H9 (cell line): Measurements from ENCODE around the gene RASA2. TPM values are rescaled to one million over a fixed set of nuclear protein-coding genes. Genes with fewer than 3 reads are reported as not detected.

Experiments used
- DNase-seq: peaks from one replicate; pipeline ENCODE4 v3.0.0-alpha.2; 2017
- H2AFZ ChIP-seq: one replicate; pipeline ENCODE4 v1.6.1; 2013; ENCODE audit warnings: mild to moderate bottlenecking, low read length, control low read depth, moderate library complexity
- H2AK5ac ChIP-seq: 2 replicates; pipeline ENCODE4 v1.6.1; 2013; ENCODE audit warnings: low read length, control low read depth, mixed read lengths; ENCODE audit not compliant: insufficient read length
- H2BK120ac ChIP-seq: one replicate; pipeline ENCODE4 v1.6.1; 2013; ENCODE audit warnings: low read depth, mild to moderate bottlenecking, low read length, control low read depth, inconsistent platforms; ENCODE audit not compliant: poor library complexity, severe bottlenecking
- H2BK12ac ChIP-seq: 2 replicates; pipeline ENCODE4 v1.6.1; 2013; ENCODE audit warnings: low read length, control low read depth, mixed read lengths, low read depth; ENCODE audit not compliant: insufficient read length
- H2BK15ac ChIP-seq: 2 replicates; pipeline ENCODE4 v1.6.1; 2013; ENCODE audit warnings: low read depth, low read length, control low read depth
- H2BK20ac ChIP-seq: one replicate; pipeline ENCODE4 v1.6.1; 2013; ENCODE audit warnings: low read depth, mild to moderate bottlenecking, low read length, control low read depth, inconsistent platforms; ENCODE audit not compliant: poor library complexity, severe bottlenecking
- H2BK5ac ChIP-seq: 2 replicates; pipeline ENCODE4 v1.6.1; 2013; ENCODE audit warnings: low read length, control low read depth, mixed read lengths; ENCODE audit not compliant: insufficient read length
- H3K14ac ChIP-seq: 2 replicates; pipeline ENCODE4 v1.6.1; 2013; ENCODE audit warnings: low read length, control low read depth; ENCODE audit not compliant: insufficient read depth
- H3K18ac ChIP-seq: 2 replicates; pipeline ENCODE4 v1.6.1; 2013; ENCODE audit warnings: low read depth, mild to moderate bottlenecking, mixed read lengths, low read length, control low read depth; ENCODE audit not compliant: insufficient read length
- H3K23ac ChIP-seq: 2 replicates; pipeline ENCODE4 v1.6.1; 2013; ENCODE audit warnings: low read length, control low read depth, mixed read lengths, low read depth; ENCODE audit not compliant: insufficient read length
- H3K23me2 ChIP-seq: 2 replicates; pipeline ENCODE4 v1.6.1; 2013; ENCODE audit warnings: low read depth, mild to moderate bottlenecking, mixed read lengths, low read length, control low read depth; ENCODE audit not compliant: insufficient read length, poor library complexity, severe bottlenecking
- H3K27ac ChIP-seq: 2 replicates; pipeline ENCODE4 v1.5.1; 2013; ENCODE audit warnings: low read length, control low read depth, mixed read lengths, low read depth; ENCODE audit not compliant: insufficient read length
- H3K27me3 ChIP-seq: 2 replicates; pipeline ENCODE4 v1.6.1; 2013; ENCODE audit warnings: low read length, control low read depth, inconsistent platforms; ENCODE audit not compliant: insufficient read depth
- H3K4ac ChIP-seq: 2 replicates; pipeline ENCODE4 v1.6.1; 2013; ENCODE audit warnings: low read depth, mild to moderate bottlenecking, control low read depth, inconsistent platforms, low read length, moderate library complexity
- H3K4me1 ChIP-seq: 2 replicates; pipeline ENCODE4 v1.6.1; 2013; ENCODE audit warnings: low read length, control low read depth, inconsistent platforms; ENCODE audit not compliant: insufficient read depth
- H3K4me2 ChIP-seq: 2 replicates; pipeline ENCODE4 v1.6.1; 2013; ENCODE audit warnings: low read length, control low read depth, mixed read lengths; ENCODE audit not compliant: insufficient read length, insufficient read depth
- H3K56ac ChIP-seq: 2 replicates; pipeline ENCODE4 v1.6.1; 2013; ENCODE audit warnings: low read depth, mild to moderate bottlenecking, mixed read lengths, low read length, control low read depth; ENCODE audit not compliant: insufficient read length
- H3K79me1 ChIP-seq: 2 replicates; pipeline ENCODE4 v1.6.1; 2013; ENCODE audit warnings: low read depth, mild to moderate bottlenecking, moderate library complexity, low read length, control low read depth, inconsistent platforms; ENCODE audit not compliant: insufficient read depth, poor library complexity, severe bottlenecking
- H3K79me2 ChIP-seq: 2 replicates; pipeline ENCODE4 v1.6.1; 2013; ENCODE audit warnings: low read length, control low read depth, inconsistent platforms; ENCODE audit not compliant: insufficient read depth
- H3K9ac ChIP-seq: 2 replicates; pipeline ENCODE4 v1.6.1; 2013; ENCODE audit warnings: low read length, control low read depth, mixed read lengths; ENCODE audit not compliant: insufficient read length; ENCODE audit errors: extremely low read depth
- H3K9me3 ChIP-seq: one replicate; pipeline ENCODE4 v1.6.1; 2013; ENCODE audit warnings: low read depth, low read length, inconsistent platforms; ENCODE audit not compliant: control insufficient read depth
- H3T11ph ChIP-seq: one replicate; pipeline ENCODE4 v1.6.1; 2013; ENCODE audit warnings: mild to moderate bottlenecking, low read length, control low read depth, inconsistent platforms
- H4K20me1 ChIP-seq: one replicate; pipeline ENCODE4 v1.6.1; 2013; ENCODE audit not compliant: control insufficient read depth, insufficient read length, insufficient read depth
- H4K5ac ChIP-seq: 2 replicates; pipeline ENCODE4 v1.6.1; 2013; ENCODE audit warnings: low read depth, mild to moderate bottlenecking, mixed read lengths, low read length, control low read depth; ENCODE audit not compliant: insufficient read length
- H4K8ac ChIP-seq: replicated peaks from 2 replicates; pipeline ENCODE4 v1.6.1; 2013; ENCODE audit warnings: low read length, control low read depth, mixed read lengths, low read depth; ENCODE audit not compliant: insufficient read length
- H4K91ac ChIP-seq: 2 replicates; pipeline ENCODE4 v1.6.1; 2013; ENCODE audit warnings: low read depth, mild to moderate bottlenecking, moderate library complexity, mixed read lengths, low read length, control low read depth; ENCODE audit not compliant: insufficient read length
- H3K27ac Mint-ChIP-seq, 3 experiments: 2 replicates in 2 of 3; 3 replicates in 1 of 3; pipeline ENCODE4 v1.8.0; 2020 to 2021; ENCODE audit warnings: mixed read lengths in 3 of 3, mild to moderate bottlenecking in 1 of 3, moderate library complexity in 1 of 3
- H3K27me3 Mint-ChIP-seq: 2 replicates; pipeline ENCODE4 v1.8.0; 2021; ENCODE audit warnings: low read depth, mild to moderate bottlenecking, moderate library complexity, mixed read lengths
- H3K36me3 Mint-ChIP-seq, 3 experiments: 2 replicates in 2 of 3; 3 replicates in 1 of 3; pipeline ENCODE4 v1.8.0; 2020 to 2021; ENCODE audit warnings: low read depth in 3 of 3, mixed read lengths in 3 of 3; ENCODE audit not compliant: insufficient read depth in 1 of 3
- H3K4me1 Mint-ChIP-seq, 2 experiments: 2 replicates each; pipeline ENCODE4 v1.8.0; 2020; ENCODE audit warnings: mixed read lengths in 2 of 2
- H3K4me3 Mint-ChIP-seq, 2 experiments: 2 replicates in 1 of 2; 3 replicates in 1 of 2; pipeline ENCODE4 v1.8.0; 2020 to 2021; ENCODE audit warnings: mild to moderate bottlenecking in 2 of 2, mixed read lengths in 2 of 2, moderate library complexity in 1 of 2
- H3K9me3 Mint-ChIP-seq, 2 experiments: 2 replicates in 1 of 2; 3 replicates in 1 of 2; pipeline ENCODE4 v1.8.0; 2020; ENCODE audit warnings: mild to moderate bottlenecking in 2 of 2, mixed read lengths in 2 of 2, moderate library complexity in 1 of 2
- total RNA-seq: library from RNA; stranded (reverse); gene quantifications from 2 replicates; pipeline ENCODE4 v1.2.1, GENCODE V29; 2021
- TF ChIP-seq, protein P1 (sequence below): fragments of 200-600 bp; sonication (generic); conservative IDR thresholded peaks from 3 replicates; pipeline ENCODE4 v1.8.0; 2021; ENCODE audit warnings: antibody characterized with exemption, mild to moderate bottlenecking

RASA2 gene
- total RNA-seq, 1 experiment from 2014 or later = 24.4 TPM

DNA sequence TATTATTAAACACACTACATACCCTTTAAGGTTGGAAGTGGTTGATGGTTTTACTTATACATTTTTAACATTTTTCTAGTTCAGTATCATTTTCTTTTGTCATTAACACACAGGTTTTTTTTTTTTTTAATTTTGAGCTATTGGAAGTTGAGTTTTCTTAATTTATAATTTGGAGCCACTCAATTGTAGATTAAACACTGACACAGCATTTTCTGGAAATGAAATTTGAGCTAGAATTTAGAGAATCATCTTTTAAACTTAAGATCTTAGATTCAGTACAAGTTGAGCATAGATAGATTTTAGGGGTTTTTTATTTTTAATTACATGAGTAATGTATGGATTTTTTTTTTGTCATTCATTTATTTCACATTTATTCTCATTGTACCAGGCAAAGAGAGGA, 35.0 kb downstream of the RASA2 start:
- Histone ChIP-seq H3K9me3 (no peaks in the 10 kb centered on the region), H3K79me2 (no peaks in the 10 kb centered on the region), H2BK5ac (no peak overlapping the region), H3K23me2 (no peaks in the 10 kb centered on the region), H4K5ac (no peak overlapping the region), H3K23ac (no peak overlapping the region), H3T11ph (no peak overlapping the region), H2AK5ac (no peak overlapping the region), H3K79me1 (no peaks in the 10 kb centered on the region), H3K27me3 (no peaks in the 10 kb centered on the region), H2BK120ac (no peak overlapping the region), H4K8ac (no peak overlapping the region), H3K14ac (no peak overlapping the region), H3K18ac (no peak overlapping the region), H2BK15ac (no peak overlapping the region), H2BK12ac (no peak overlapping the region), H2BK20ac (no peak overlapping the region), H3K4me2 (no peak overlapping the region), H3K56ac (no peak overlapping the region), H3K4ac (no peak overlapping the region), H3K4me1 (no peaks in the 10 kb centered on the region), H3K27ac (no peak overlapping the region), H4K20me1 (no peaks in the 10 kb centered on the region), H2AFZ (no peak overlapping the region), H4K91ac (no peak overlapping the region), H3K9ac (no peak overlapping the region)
- Mint-ChIP-seq H3K27ac (no peak overlapping the region), H3K4me3 (no peak overlapping the region), H3K9me3 (no peaks in the 10 kb centered on the region), H3K27me3 (no peaks in the 10 kb centered on the region), H3K4me1 (peaks cover 11% of the 10 kb centered on the region in 2 experiments), H3K36me3 (peaks cover 5 to 33% (median 25%) of the 10 kb centered on the region in 3 experiments)
- TF ChIP-seq, protein P1, sequence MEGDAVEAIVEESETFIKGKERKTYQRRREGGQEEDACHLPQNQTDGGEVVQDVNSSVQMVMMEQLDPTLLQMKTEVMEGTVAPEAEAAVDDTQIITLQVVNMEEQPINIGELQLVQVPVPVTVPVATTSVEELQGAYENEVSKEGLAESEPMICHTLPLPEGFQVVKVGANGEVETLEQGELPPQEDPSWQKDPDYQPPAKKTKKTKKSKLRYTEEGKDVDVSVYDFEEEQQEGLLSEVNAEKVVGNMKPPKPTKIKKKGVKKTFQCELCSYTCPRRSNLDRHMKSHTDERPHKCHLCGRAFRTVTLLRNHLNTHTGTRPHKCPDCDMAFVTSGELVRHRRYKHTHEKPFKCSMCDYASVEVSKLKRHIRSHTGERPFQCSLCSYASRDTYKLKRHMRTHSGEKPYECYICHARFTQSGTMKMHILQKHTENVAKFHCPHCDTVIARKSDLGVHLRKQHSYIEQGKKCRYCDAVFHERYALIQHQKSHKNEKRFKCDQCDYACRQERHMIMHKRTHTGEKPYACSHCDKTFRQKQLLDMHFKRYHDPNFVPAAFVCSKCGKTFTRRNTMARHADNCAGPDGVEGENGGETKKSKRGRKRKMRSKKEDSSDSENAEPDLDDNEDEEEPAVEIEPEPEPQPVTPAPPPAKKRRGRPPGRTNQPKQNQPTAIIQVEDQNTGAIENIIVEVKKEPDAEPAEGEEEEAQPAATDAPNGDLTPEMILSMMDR = no peak
- no peak for DNase-seq
